Fibroblast of the aortic adventitia (primary cell): ENCODE data around the gene FAM186B. TPM values are rescaled to one million over a fixed set of nuclear protein-coding genes. Genes with fewer than 3 reads are reported as not detected.
"Not testable (repeated sequence)": the region's sequence is repeated elsewhere in the genome, so short reads cannot be mapped to it uniquely, and the experiment has no call there.

Experiments
- DNase-seq: peaks from one replicate; pipeline ENCODE4 v3.0.0-alpha.2; 2010; ENCODE audit warnings: low read depth
- H3K4me3 ChIP-seq: 2 replicates; pipeline ENCODE4 v1.5.1; 2011; ENCODE audit warnings: low read depth, mild to moderate bottlenecking, control low read depth, low read length, moderate library complexity
- total RNA-seq: library from RNA; depleted of rRNA; stranded (reverse); fragments of >200 nt; gene quantifications from 2 replicates; pipeline ENCODE4 v1.2.3, GENCODE V29; 2012; ENCODE audit warnings: low replicate concordance
- TF ChIP-seq, protein P1 (sequence below): IDR thresholded peaks from 2 replicates; pipeline ENCODE4 v1.5.1; 2011; ENCODE audit warnings: mild to moderate bottlenecking, low read length, control low read depth, inconsistent platforms; ENCODE audit not compliant: insufficient read depth

Gene FAM186B
- total RNA-seq, 1 donor, result 0.45 TPM

- peak; percentile 35 for DNase-seq
- no peak overlapping the region for H3K4me3 ChIP-seq
- TF ChIP-seq, protein P1, sequence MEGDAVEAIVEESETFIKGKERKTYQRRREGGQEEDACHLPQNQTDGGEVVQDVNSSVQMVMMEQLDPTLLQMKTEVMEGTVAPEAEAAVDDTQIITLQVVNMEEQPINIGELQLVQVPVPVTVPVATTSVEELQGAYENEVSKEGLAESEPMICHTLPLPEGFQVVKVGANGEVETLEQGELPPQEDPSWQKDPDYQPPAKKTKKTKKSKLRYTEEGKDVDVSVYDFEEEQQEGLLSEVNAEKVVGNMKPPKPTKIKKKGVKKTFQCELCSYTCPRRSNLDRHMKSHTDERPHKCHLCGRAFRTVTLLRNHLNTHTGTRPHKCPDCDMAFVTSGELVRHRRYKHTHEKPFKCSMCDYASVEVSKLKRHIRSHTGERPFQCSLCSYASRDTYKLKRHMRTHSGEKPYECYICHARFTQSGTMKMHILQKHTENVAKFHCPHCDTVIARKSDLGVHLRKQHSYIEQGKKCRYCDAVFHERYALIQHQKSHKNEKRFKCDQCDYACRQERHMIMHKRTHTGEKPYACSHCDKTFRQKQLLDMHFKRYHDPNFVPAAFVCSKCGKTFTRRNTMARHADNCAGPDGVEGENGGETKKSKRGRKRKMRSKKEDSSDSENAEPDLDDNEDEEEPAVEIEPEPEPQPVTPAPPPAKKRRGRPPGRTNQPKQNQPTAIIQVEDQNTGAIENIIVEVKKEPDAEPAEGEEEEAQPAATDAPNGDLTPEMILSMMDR, result no peak
Measured at GRCh38 chr12:49619286-49619685, 13.8 kb upstream of the FAM186B start.

DNA sequence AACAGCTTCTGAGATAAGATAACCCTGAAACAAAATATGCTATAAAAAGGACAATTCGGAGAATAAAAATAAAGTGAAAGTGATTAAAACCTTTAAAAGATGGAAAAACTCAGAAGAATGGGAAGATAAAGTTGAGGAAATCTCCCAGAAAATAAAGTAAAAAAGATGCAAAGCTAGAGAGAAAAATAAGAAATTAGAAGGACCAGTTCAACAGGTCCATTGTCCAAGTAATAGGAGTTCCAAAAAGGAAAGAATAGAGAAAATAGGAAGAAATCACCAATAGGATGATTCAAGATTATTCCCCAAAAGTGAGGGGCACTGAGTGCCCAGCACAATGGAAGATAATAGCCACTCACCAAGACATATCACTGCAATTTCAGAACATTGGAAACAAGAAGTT lies 13.1 kb upstream of the FAM186B start:
- TF ChIP-seq, protein P1, result no peak
- H3K4me3 ChIP-seq, result no peak overlapping the region
- DNase-seq, result no peak

GRCh38 chr12:49616533-49617219 lies 11.2 kb upstream of the FAM186B start:
- H3K4me3 ChIP-seq, result no peak overlapping the region
- DNase-seq, result peak; percentile 26
- TF ChIP-seq, protein P1, result no peak

DNA sequence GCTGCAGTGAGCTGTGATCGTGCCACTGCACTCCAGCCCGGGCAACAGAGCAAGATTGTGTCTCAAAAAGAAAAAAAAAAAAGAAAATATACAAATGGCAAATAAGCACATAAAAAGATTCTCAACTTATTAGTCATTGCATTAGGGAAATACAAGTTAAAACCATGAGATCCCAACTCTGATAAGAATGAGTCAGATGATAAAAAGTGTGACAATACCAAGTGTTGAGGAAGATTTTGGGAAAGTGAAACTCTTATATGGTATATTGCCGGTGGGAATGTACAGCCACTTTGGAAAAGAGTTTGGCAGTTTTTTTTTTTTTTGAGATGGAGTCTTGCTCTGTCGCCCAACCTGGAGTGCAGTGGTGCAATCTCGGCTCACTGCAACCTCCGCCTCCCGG lies 10.3 kb upstream of the FAM186B start:
- peak; percentile 42 for DNase-seq
- TF ChIP-seq, protein P1, result no peak
- H3K4me3 ChIP-seq, result no peak overlapping the region

DNA sequence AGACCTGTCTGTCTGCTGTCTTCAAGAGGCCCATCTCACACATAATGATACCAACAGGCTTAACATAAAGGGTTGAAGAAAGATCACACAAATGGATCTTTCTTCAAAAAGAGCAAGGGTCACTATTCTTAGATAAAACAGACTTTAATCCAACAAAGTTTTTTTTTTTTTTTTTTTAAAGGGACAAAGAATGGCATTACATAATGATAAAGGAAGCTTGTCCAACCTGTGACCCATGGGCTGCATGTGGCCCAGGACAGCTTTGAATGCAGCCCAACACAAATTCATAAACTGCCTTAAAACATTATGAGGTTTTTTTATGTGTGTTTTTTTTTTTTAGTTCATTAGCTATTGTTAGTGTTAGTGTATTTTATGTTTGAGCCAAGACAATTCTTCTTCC lies 6.8 kb upstream of the FAM186B start:
- no peak overlapping the region for H3K4me3 ChIP-seq
- no peak for DNase-seq
- TF ChIP-seq, protein P1, result no peak

- H3K4me3 ChIP-seq, DNase-seq: not testable (repeated sequence)
Measured at GRCh38 chr12:49610785-49611184, 5.3 kb upstream of the FAM186B start.

GRCh38 chr12:49609875-49610154 lies 4.4 kb upstream of the FAM186B start:
- TF ChIP-seq, protein P1, result peak; percentile 6
- no peak overlapping the region for H3K4me3 ChIP-seq
- DNase-seq, result no peak
